Naive B cell (primary cell): ENCODE data around the gene MYO1D. TPM values are rescaled to one million over a fixed set of nuclear protein-coding genes. Genes with fewer than 3 reads are reported as not detected.

Source experiments
- ATAC-seq, 2 donors: fragments of 150-1000 bp; cut with Tn5 transposase; 2 replicates each; pipeline ENCODE4 v1.10.0; 2021; ENCODE audit warnings: low read depth in 2 of 2, mild to moderate bottlenecking in 2 of 2, moderate library complexity in 2 of 2
- DNase-seq: peaks from one replicate; pipeline ENCODE4 v3.0.0; 2022
- H3K27ac Mint-ChIP-seq, 6 donors: one replicate each; pipeline ENCODE4 v1.8.0; 2020 to 2022; ENCODE audit warnings: mild to moderate bottlenecking in 6 of 6, mixed read lengths in 6 of 6, moderate library complexity in 5 of 6, inconsistent platforms in 2 of 6
- H3K27me3 Mint-ChIP-seq, 3 donors: one replicate each; pipeline ENCODE4 v1.8.0; 2021 to 2022; ENCODE audit warnings: mixed read lengths in 3 of 3, mild to moderate bottlenecking in 1 of 3
- H3K36me3 Mint-ChIP-seq, 2 donors: one replicate each; pipeline ENCODE4 v1.8.0; 2020 to 2022; ENCODE audit warnings: mixed read lengths in 2 of 2, inconsistent platforms in 1 of 2, mild to moderate bottlenecking in 1 of 2
- H3K4me1 Mint-ChIP-seq, 3 donors: one replicate each; pipeline ENCODE4 v1.8.0; 2020 to 2022; ENCODE audit warnings: mixed read lengths in 3 of 3, inconsistent platforms in 1 of 3, mild to moderate bottlenecking in 1 of 3, moderate library complexity in 1 of 3
- H3K4me3 Mint-ChIP-seq, 8 donors: one replicate each; pipeline ENCODE4 v1.8.0; 2020 to 2022; ENCODE audit warnings: mild to moderate bottlenecking in 8 of 8, mixed read lengths in 8 of 8, moderate library complexity in 8 of 8, inconsistent platforms in 2 of 8
- H3K9me3 Mint-ChIP-seq, 7 donors: one replicate each; pipeline ENCODE4 v1.8.0; 2020 to 2022; ENCODE audit warnings: mixed read lengths in 7 of 7, mild to moderate bottlenecking in 5 of 7, inconsistent platforms in 2 of 7, moderate library complexity in 1 of 7
- polyA plus RNA-seq, 6 donors: library from polyadenylated mRNA; unstranded; fragments of 300-500 nt; fragmentation: Illumina TruSeq; gene quantifications; one replicate each; pipeline ENCODE4 v1.2.3, GENCODE V29; 2021; ENCODE audit warnings: low read depth in 6 of 6

Gene MYO1D
- polyA plus RNA-seq, 6 donors from 2014 or later: 1.9 to 3.7 (median 2.6) TPM

- no peak for ATAC-seq
These were observed 266.9 kb downstream of the MYO1D start for GRCh38 chr17:32609884-32610650.

GRCh38 chr17:32609085-32609484 lies 267.8 kb downstream of the MYO1D start:
- Mint-ChIP-seq H3K4me3 (no peak overlapping the region), H3K27ac (peak overlapping the region in 3 of 6 donors; percentile 0 to 47 (median 23)), H3K27me3 (peaks cover 0 to 6% (median 0%) of the 10 kb centered on the region in 3 donors), H3K4me1 (peaks cover 7 to 9% (median 8%) of the 10 kb centered on the region in 3 donors), H3K36me3 (no peaks in the 10 kb centered on the region), H3K9me3 (no peaks in the 10 kb centered on the region)
- DNase-seq (peak; percentile 75), ATAC-seq (peak; percentile 100)

More at GRCh38 chr17:32609884-32610650, 266.9 kb downstream of the MYO1D start:
- no peak for DNase-seq
- H3K27me3 Mint-ChIP-seq: no peaks in the 10 kb centered on the region
- H3K4me1 Mint-ChIP-seq: peaks cover 7 to 9% (median 8%) of the 10 kb centered on the region in 3 donors
- no peaks in the 10 kb centered on the region for H3K36me3 Mint-ChIP-seq
- no peaks in the 10 kb centered on the region for H3K9me3 Mint-ChIP-seq
- H3K4me3 Mint-ChIP-seq: no peak overlapping the region
- H3K27ac Mint-ChIP-seq: no peak overlapping the region

- Mint-ChIP-seq H3K9me3 (no peaks in the 10 kb centered on the region), H3K27me3 (peaks cover 0 to 7% (median 0%) of the 10 kb centered on the region in 3 donors), H3K27ac (no peak overlapping the region), H3K4me3 (no peak overlapping the region), H3K36me3 (no peaks in the 10 kb centered on the region), H3K4me1 (peaks cover 7 to 9% (median 8%) of the 10 kb centered on the region in 3 donors)
- DNase-seq: no peak
- no peak for ATAC-seq
These were observed 268.7 kb downstream of the MYO1D start for GRCh38 chr17:32608267-32608666.

- peaks cover 0 to 7% (median 2%) of the 10 kb centered on the region in 7 donors for H3K9me3 Mint-ChIP-seq
- ATAC-seq (no peak), DNase-seq (no peak)
- no peak overlapping the region for H3K4me3 Mint-ChIP-seq
- H3K36me3 Mint-ChIP-seq: no peaks in the 10 kb centered on the region
- no peak overlapping the region for H3K27ac Mint-ChIP-seq
- H3K4me1 Mint-ChIP-seq: peaks cover 7 to 9% (median 8%) of the 10 kb centered on the region in 3 donors
- H3K27me3 Mint-ChIP-seq: peaks cover 0 to 7% (median 0%) of the 10 kb centered on the region in 3 donors
These were observed 272.0 kb downstream of the MYO1D start for GRCh38 chr17:32604966-32605365.

GRCh38 chr17:32602396-32602795 lies 274.5 kb downstream of the MYO1D start:
- H3K4me1 Mint-ChIP-seq: no peaks in the 10 kb centered on the region
- H3K27me3 Mint-ChIP-seq: peaks cover 0 to 7% (median 0%) of the 10 kb centered on the region in 3 donors
- DNase-seq (no peak), ATAC-seq (no peak)
- no peak overlapping the region for H3K4me3 Mint-ChIP-seq
- H3K27ac Mint-ChIP-seq: no peak overlapping the region
- no peaks in the 10 kb centered on the region for H3K36me3 Mint-ChIP-seq
- peaks cover 0 to 8% (median 2%) of the 10 kb centered on the region in 7 donors for H3K9me3 Mint-ChIP-seq

- Mint-ChIP-seq H3K4me3 (no peak overlapping the region), H3K27ac (peak overlapping the region in 1 of 6 donors; percentile 6), H3K4me1 (no peaks in the 10 kb centered on the region), H3K36me3 (no peaks in the 10 kb centered on the region), H3K9me3 (peaks cover 0 to 8% (median 2%) of the 10 kb centered on the region in 7 donors), H3K27me3 (peaks cover 0 to 7% (median 0%) of the 10 kb centered on the region in 3 donors)
- DNase-seq (no peak), ATAC-seq (no peak)
These were observed 275.1 kb downstream of the MYO1D start for GRCh38 chr17:32601866-32602265.

GRCh38 chr17:32596628-32597027 lies 280.3 kb downstream of the MYO1D start:
- Mint-ChIP-seq H3K36me3 (no peaks in the 10 kb centered on the region), H3K4me1 (no peaks in the 10 kb centered on the region), H3K27me3 (no peaks in the 10 kb centered on the region), H3K27ac (peak overlapping the region in 1 of 6 donors; percentile 54), H3K9me3 (peaks cover 0 to 8% (median 2%) of the 10 kb centered on the region in 7 donors), H3K4me3 (no peak overlapping the region)
- DNase-seq: no peak
- ATAC-seq: no peak

GRCh38 chr17:32596206-32596605 lies 280.7 kb downstream of the MYO1D start:
- H3K36me3 Mint-ChIP-seq: no peaks in the 10 kb centered on the region
- no peak overlapping the region for H3K4me3 Mint-ChIP-seq
- DNase-seq (no peak), ATAC-seq (no peak)
- peaks cover 0 to 8% (median 2%) of the 10 kb centered on the region in 7 donors for H3K9me3 Mint-ChIP-seq
- H3K4me1 Mint-ChIP-seq: no peaks in the 10 kb centered on the region
- H3K27me3 Mint-ChIP-seq: no peaks in the 10 kb centered on the region
- H3K27ac Mint-ChIP-seq: peak overlapping the region in 1 of 6 donors; percentile 54

- H3K27me3 Mint-ChIP-seq: no peaks in the 10 kb centered on the region
- ATAC-seq: no peak
- no peaks in the 10 kb centered on the region for H3K9me3 Mint-ChIP-seq
- H3K36me3 Mint-ChIP-seq: no peaks in the 10 kb centered on the region
- peaks cover 0 to 8% (median 0%) of the 10 kb centered on the region in 3 donors for H3K4me1 Mint-ChIP-seq
- DNase-seq: no peak
- no peak overlapping the region for H3K4me3 Mint-ChIP-seq
- H3K27ac Mint-ChIP-seq: no peak overlapping the region
These were observed 283.9 kb downstream of the MYO1D start for GRCh38 chr17:32593003-32593402.

- Mint-ChIP-seq H3K9me3 (no peaks in the 10 kb centered on the region), H3K4me1 (peaks cover 0 to 8% (median 0%) of the 10 kb centered on the region in 3 donors), H3K4me3 (no peak overlapping the region), H3K36me3 (no peaks in the 10 kb centered on the region), H3K27ac (no peak overlapping the region), H3K27me3 (no peaks in the 10 kb centered on the region)
- no peak for ATAC-seq
- no peak for DNase-seq
These were observed 285.5 kb downstream of the MYO1D start for GRCh38 chr17:32591405-32591804.

- Mint-ChIP-seq H3K27ac (peak overlapping the region in 1 of 6 donors; percentile 68), H3K4me3 (no peak overlapping the region), H3K27me3 (no peaks in the 10 kb centered on the region), H3K36me3 (no peaks in the 10 kb centered on the region), H3K4me1 (peaks cover 0 to 8% (median 0%) of the 10 kb centered on the region in 3 donors), H3K9me3 (no peaks in the 10 kb centered on the region)
- no peak for ATAC-seq
- DNase-seq: no peak
These were observed 285.9 kb downstream of the MYO1D start for GRCh38 chr17:32590974-32591373.

- no peaks in the 10 kb centered on the region for H3K36me3 Mint-ChIP-seq
These were observed 287.9 kb downstream of the MYO1D start for GRCh38 chr17:32588982-32589381.

GRCh38 chr17:32588135-32588534 lies 288.8 kb downstream of the MYO1D start:
- Mint-ChIP-seq H3K9me3 (peaks cover 2 to 15% (median 10%) of the 10 kb centered on the region in 7 donors), H3K4me1 (peaks cover 0 to 8% (median 0%) of the 10 kb centered on the region in 3 donors), H3K27ac (no peak overlapping the region), H3K36me3 (peaks cover 4 to 6% of the 10 kb centered on the region in 2 donors), H3K4me3 (no peak overlapping the region), H3K27me3 (no peaks in the 10 kb centered on the region)
- ATAC-seq (no peak), DNase-seq (no peak)

More at GRCh38 chr17:32588982-32589381, 287.9 kb downstream of the MYO1D start:
- peaks cover 0 to 8% (median 0%) of the 10 kb centered on the region in 3 donors for H3K4me1 Mint-ChIP-seq
- peak overlapping the region in 1 of 6 donors; percentile 29 for H3K27ac Mint-ChIP-seq
- DNase-seq (no peak), ATAC-seq (no peak)
- no peak overlapping the region for H3K4me3 Mint-ChIP-seq
- no peaks in the 10 kb centered on the region for H3K27me3 Mint-ChIP-seq
- peaks cover 0 to 7% (median 2%) of the 10 kb centered on the region in 7 donors for H3K9me3 Mint-ChIP-seq

- DNase-seq (no peak), ATAC-seq (no peak)
- Mint-ChIP-seq H3K4me1 (peaks cover 0 to 9% (median 0%) of the 10 kb centered on the region in 3 donors), H3K4me3 (no peak overlapping the region), H3K9me3 (peaks cover 4 to 27% (median 15%) of the 10 kb centered on the region in 7 donors), H3K36me3 (peaks cover 9% of the 10 kb centered on the region in 2 donors), H3K27ac (no peak overlapping the region), H3K27me3 (no peaks in the 10 kb centered on the region)
These were observed 290.3 kb downstream of the MYO1D start for GRCh38 chr17:32586666-32587065.
